ENCODE data around the gene LRRC3.

DNA sequence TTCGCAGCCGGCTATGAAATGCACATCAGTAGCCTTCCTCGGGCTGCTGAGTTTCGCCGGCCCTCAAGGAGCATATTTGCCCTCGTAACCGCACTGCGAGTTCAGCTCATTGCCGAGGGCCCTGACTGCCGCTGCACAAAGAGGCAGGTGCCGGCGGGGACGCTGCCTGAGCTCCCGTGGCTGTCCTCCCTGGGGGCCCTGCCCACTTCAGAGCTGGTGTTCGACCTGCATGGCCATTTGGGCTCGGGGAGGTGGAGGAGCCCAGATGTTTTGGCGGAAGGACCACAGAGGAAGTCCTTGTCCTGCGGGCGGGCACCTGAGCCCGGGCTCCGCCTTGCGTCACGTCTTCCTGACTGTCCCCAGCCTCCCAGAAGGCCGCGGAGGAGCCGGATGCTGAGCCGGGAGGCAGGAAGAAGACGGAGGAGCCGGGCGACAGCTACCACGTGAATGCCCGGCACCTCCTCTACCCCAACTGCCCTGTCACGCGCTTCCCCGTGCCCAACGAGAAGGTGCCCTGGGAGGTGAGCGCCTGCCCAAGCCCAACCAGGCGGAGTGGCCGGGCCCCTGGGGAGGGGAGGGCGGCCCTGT lies 29.9 kb upstream of the LRRC3 start:
- TF ChIP-seq CTCF (IDR thresholded peaks at IDR 0.05; ENCODE audit: low read depth, low read length, missing input control) (no peak), RXRA (IDR thresholded peaks at IDR 0.05) (no peak), GABPA (IDR thresholded peaks at IDR 0.05 in 1 of 2, conservative IDR thresholded peaks at IDR 0.05 in 1 of 2) (no peak), TAF1 (conservative IDR thresholded peaks at IDR 0.05) (no peak), RAD21 (IDR thresholded peaks at IDR 0.05) (no peak), YY1 (IDR thresholded peaks at IDR 0.05) (no peak), SP1 (IDR thresholded peaks at IDR 0.05) (no peak), EGR1 (IDR thresholded peaks at IDR 0.05; ENCODE audit: low read depth in 2 of 2) (no peak)
- TF ChIP-seq, protein P1, sequence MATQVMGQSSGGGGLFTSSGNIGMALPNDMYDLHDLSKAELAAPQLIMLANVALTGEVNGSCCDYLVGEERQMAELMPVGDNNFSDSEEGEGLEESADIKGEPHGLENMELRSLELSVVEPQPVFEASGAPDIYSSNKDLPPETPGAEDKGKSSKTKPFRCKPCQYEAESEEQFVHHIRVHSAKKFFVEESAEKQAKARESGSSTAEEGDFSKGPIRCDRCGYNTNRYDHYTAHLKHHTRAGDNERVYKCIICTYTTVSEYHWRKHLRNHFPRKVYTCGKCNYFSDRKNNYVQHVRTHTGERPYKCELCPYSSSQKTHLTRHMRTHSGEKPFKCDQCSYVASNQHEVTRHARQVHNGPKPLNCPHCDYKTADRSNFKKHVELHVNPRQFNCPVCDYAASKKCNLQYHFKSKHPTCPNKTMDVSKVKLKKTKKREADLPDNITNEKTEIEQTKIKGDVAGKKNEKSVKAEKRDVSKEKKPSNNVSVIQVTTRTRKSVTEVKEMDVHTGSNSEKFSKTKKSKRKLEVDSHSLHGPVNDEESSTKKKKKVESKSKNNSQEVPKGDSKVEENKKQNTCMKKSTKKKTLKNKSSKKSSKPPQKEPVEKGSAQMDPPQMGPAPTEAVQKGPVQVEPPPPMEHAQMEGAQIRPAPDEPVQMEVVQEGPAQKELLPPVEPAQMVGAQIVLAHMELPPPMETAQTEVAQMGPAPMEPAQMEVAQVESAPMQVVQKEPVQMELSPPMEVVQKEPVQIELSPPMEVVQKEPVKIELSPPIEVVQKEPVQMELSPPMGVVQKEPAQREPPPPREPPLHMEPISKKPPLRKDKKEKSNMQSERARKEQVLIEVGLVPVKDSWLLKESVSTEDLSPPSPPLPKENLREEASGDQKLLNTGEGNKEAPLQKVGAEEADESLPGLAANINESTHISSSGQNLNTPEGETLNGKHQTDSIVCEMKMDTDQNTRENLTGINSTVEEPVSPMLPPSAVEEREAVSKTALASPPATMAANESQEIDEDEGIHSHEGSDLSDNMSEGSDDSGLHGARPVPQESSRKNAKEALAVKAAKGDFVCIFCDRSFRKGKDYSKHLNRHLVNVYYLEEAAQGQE (IDR thresholded peaks at IDR 0.05): no peak
